GM12878 (cell line): ENCODE data around the gene PPP4C.

Experiments
- ASH2L ChIP-seq: fragments of 300-600, 200-600 bp; sonication (generic); IDR thresholded peaks from 2 replicates; pipeline ENCODE4 v1.6.1; 2017; ENCODE audit warnings: low read depth, mild to moderate bottlenecking, borderline replicate concordance
- CTCF ChIP-seq, 3 experiments: IDR thresholded peaks in 2 of 3; conservative IDR thresholded peaks in 1 of 3; 2 replicates each; pipeline ENCODE4 v1.5.1; 2011; ENCODE audit warnings: low read depth in 3 of 3, low read length in 3 of 3, mild to moderate bottlenecking in 3 of 3, control low read depth in 2 of 3, moderate library complexity in 2 of 3, inconsistent platforms in 1 of 3, mixed read lengths in 1 of 3; ENCODE audit not compliant: control insufficient read depth in 2 of 3, insufficient read depth in 1 of 3; ENCODE audit errors: extremely low read depth in 1 of 3
- EP300 ChIP-seq, 2 experiments: fragments of 150-350 bp in 1 of 2; IDR thresholded peaks; 2 replicates each; pipeline ENCODE4 v1.6.1; 2011 to 2012; ENCODE audit warnings: low read depth in 2 of 2, low read length in 2 of 2, borderline replicate concordance in 1 of 2, improper control_type of control experiment in 1 of 2, inconsistent platforms in 1 of 2; ENCODE audit not compliant: control insufficient read depth in 1 of 2
- FOS ChIP-seq: IDR thresholded peaks from 3 replicates; pipeline ENCODE4 v1.6.1; 2011; ENCODE audit warnings: borderline replicate concordance; ENCODE audit not compliant: insufficient read length; ENCODE audit errors: extremely low read depth
- MTA3 ChIP-seq: IDR thresholded peaks from 2 replicates; pipeline ENCODE4 v1.6.1; 2012; ENCODE audit warnings: low read length, inconsistent platforms, borderline replicate concordance
- NFYA ChIP-seq: IDR thresholded peaks from 2 replicates; pipeline ENCODE4 v1.6.1; 2011; ENCODE audit warnings: low read depth, mild to moderate bottlenecking, low read length, improper control_type of control experiment, borderline replicate concordance
- POLR2A ChIP-seq: IDR thresholded peaks from 2 replicates; pipeline ENCODE4 v1.6.1; 2011; ENCODE audit warnings: low read depth, mild to moderate bottlenecking, low read length
- TBL1XR1 ChIP-seq: IDR thresholded peaks from 2 replicates; pipeline ENCODE4 v1.6.1; 2012; ENCODE audit warnings: low read depth, low read length, improper control_type of control experiment
- ZNF384 ChIP-seq: IDR thresholded peaks from 2 replicates; pipeline ENCODE4 v1.6.1; 2012; ENCODE audit warnings: low read depth, mild to moderate bottlenecking, low read length, improper control_type of control experiment, borderline replicate concordance

GRCh38 chr16:30088237-30088831, 12.5 kb downstream of the PPP4C start:
- TF ChIP-seq POLR2A (no peak), EP300 (IDR thresholded peaks at IDR 0.05; ENCODE audit: borderline replicate concordance in 1 of 2, control insufficient read depth in 1 of 2, low read depth in 2 of 2, low read length in 2 of 2) (no peak), TBL1XR1 (no peak), FOS (no peak), CTCF (IDR thresholded peaks at IDR 0.05 in 2 of 3, conservative IDR thresholded peaks at IDR 0.05 in 1 of 3; ENCODE audit: control insufficient read depth in 2 of 3, extremely low read depth in 1 of 3, insufficient read depth in 1 of 3, low read depth in 3 of 3, low read length in 3 of 3) (no peak), ZNF384 (no peak), MTA3 (no peak), NFYA (no peak), ASH2L (no peak)
